ENCODE results near the gene EMC8. TPM values are rescaled to one million over a fixed set of nuclear protein-coding genes. Genes with fewer than 3 reads are reported as not detected.
"Not testable (repeated sequence)": the region's sequence is repeated elsewhere in the genome, so short reads cannot be mapped to it uniquely, and the experiment has no call there.

Gene EMC8
- polyA plus RNA-seq, 1 of the 3 experiments (the other 2 are of a cell fraction) = 45.9 TPM

DNA sequence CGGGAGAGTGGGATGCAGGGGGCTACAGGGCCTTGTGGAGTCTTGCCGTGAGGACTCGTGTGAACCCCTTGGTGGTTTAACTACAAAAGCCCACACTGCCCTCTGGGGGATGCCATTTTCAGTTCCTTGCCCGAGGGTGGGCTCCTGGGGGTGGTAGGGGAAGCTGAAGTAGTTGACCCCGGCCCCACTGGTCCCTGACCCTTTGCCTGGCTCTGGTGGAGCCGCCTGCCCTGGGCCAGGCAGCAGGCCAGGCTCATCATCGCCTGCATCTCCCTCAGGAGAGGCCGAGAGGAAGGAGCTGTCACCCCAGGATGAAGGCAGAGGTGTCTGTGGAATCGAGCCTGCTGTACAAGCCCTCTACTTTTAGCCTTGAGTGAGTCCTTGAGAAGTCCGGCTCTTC is 10.3 kb upstream of the EMC8 start:
- Histone ChIP-seq H3K79me2 (ENCODE audit: insufficient read depth) (no peaks in the 10 kb centered on the region), H3F3A (replicated peaks; ENCODE audit: insufficient read depth) (no peaks in the 10 kb centered on the region), H3K9me3 (no peaks in the 10 kb centered on the region), H3K27me3 (ENCODE audit: insufficient read depth) (peaks cover 32% of the 10 kb centered on the region), H3K9ac (no peak overlapping the region), H3K27ac (ENCODE audit: low read depth in 2 of 2, low read length in 1 of 2) (no peak overlapping the region), H3K36me3 (replicated peaks in 1 of 2; ENCODE audit: control insufficient read depth in 1 of 2, insufficient read depth in 2 of 2, low read length in 1 of 2) (peaks cover 8 to 25% of the 10 kb centered on the region in 2 experiments), H3K4me1 (ENCODE audit: control insufficient read depth in 1 of 2, insufficient read depth in 2 of 2, low read depth in 1 of 2, low read length in 1 of 2) (no peaks in the 10 kb centered on the region), H4K20me1 (ENCODE audit: insufficient read depth) (0 out of 2 replicates have a peak, but pooled peaks cover under 1% of the 10 kb centered on the region), H3K4me3 (ENCODE audit: low read depth in 2 of 2, low read length in 1 of 2) (no peak overlapping the region), H3K4me2 (no peak overlapping the region), H3K9me2 (no peaks in the 10 kb centered on the region), H2AFZ (ENCODE audit: low read depth) (no peak overlapping the region)
- CTCF ChIA-PET = interaction anchor here (1.2 to 3.7 kb wide), 4 partner anchors 10 to 206 kb away, joined by 4 to 32 read pairs (median 9); no protein-coding TSS in a partner anchor
- TF ChIP-seq FOXJ3 (CRISPR knock-in tag; IDR thresholded peaks at IDR 0.05) (no peak), GABPA (IDR thresholded peaks at IDR 0.05; ENCODE audit: low read depth) (no peak), MEF2A (IDR thresholded peaks at IDR 0.05; ENCODE audit: borderline replicate concordance, low read depth) (no peak), CHD2 (IDR thresholded peaks at IDR 0.05; ENCODE audit: low read length, partially characterized antibody) (no peak), FOXM1 (IDR thresholded peaks at IDR 0.05; ENCODE audit: low read depth) (no peak), NRF1 (IDR thresholded peaks at IDR 0.05; ENCODE audit: low read depth, low read length) (no peak), REST (IDR thresholded peaks at IDR 0.05; ENCODE audit: low read depth, low read length) (no peak), FOSL2 (IDR thresholded peaks at IDR 0.05; ENCODE audit: borderline replicate concordance, low read depth) (no peak)
- POLR2A ChIA-PET = no interaction called here
- 72% methylated on average over 7 of the region's 10 CpGs for WGBS (ENCODE audit: low lambda C conversion rate)
- DNase-seq = no peak

DNA sequence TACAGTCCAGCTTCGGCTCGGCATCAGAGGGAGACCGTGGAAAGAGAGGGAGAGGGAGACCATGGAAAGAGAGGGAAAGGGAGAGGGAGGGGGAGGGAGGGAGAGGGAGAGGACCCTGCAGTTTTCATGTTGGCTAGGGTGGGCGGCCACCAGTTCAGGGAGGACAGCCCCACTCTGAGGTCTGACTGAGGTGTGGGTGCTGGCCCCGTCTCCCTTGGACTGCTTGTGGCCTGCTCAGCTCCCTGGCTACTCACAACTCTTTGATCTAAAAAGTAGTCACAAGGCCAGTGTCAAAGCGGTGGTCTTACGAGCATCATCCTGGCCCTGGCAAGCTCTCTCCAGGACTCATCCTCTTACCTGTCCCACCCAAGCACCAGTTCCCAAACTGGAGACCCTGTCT is 9.6 kb upstream of the EMC8 start:
- no peak for DNase-seq
- H3K4me3 ChIP-seq (ENCODE audit: low read depth in 2 of 2, low read length in 1 of 2) = no peak overlapping the region
- H3K9me3 ChIP-seq = no peaks in the 10 kb centered on the region
- TF ChIP-seq POLR2AphosphoS5 (IDR thresholded peaks at IDR 0.05; ENCODE audit: low read depth, low read length) = no peak
- TF ChIP-seq TAF1 (IDR thresholded peaks at IDR 0.05; ENCODE audit: borderline replicate concordance, low read depth, low read length) = no peak
- TF ChIP-seq ZBTB33 (IDR thresholded peaks at IDR 0.05; ENCODE audit: borderline replicate concordance, low read depth) = no peak
- no peak for TF ChIP-seq RXRA (IDR thresholded peaks at IDR 0.05; ENCODE audit: borderline replicate concordance, low read depth)
- no peak for TF ChIP-seq FOXJ3 (CRISPR knock-in tag; IDR thresholded peaks at IDR 0.05)
- no peak for TF ChIP-seq TEAD4 (IDR thresholded peaks at IDR 0.05; ENCODE audit: borderline replicate concordance, insufficient read depth)
- H3K4me2 ChIP-seq = no peak overlapping the region
- 0 out of 2 replicates have a peak, but pooled peaks cover 2% of the 10 kb centered on the region for H4K20me1 ChIP-seq (ENCODE audit: insufficient read depth)
- no peaks in the 10 kb centered on the region for H3K4me1 ChIP-seq (ENCODE audit: control insufficient read depth in 1 of 2, insufficient read depth in 2 of 2, low read depth in 1 of 2, low read length in 1 of 2)
- no peak overlapping the region for H3K9ac ChIP-seq
- no peak overlapping the region for H3K27ac ChIP-seq (ENCODE audit: low read depth in 2 of 2, low read length in 1 of 2)
- H3K9me2 ChIP-seq = no peaks in the 10 kb centered on the region
- 95% methylated on average over 6 of the region's 7 CpGs for WGBS (ENCODE audit: low lambda C conversion rate)
- H2AFZ ChIP-seq (ENCODE audit: low read depth) = no peak overlapping the region
- CTCF ChIA-PET = interaction anchor here (1.2 kb wide), 1 partner anchor 12 kb away, joined by 4 read pairs; no protein-coding TSS in a partner anchor
- peaks cover 25% of the 10 kb centered on the region for H3K27me3 ChIP-seq (ENCODE audit: insufficient read depth)
- POLR2A ChIA-PET = no interaction called here
- no peaks in the 10 kb centered on the region for H3K79me2 ChIP-seq (ENCODE audit: insufficient read depth)
- H3K36me3 ChIP-seq (replicated peaks in 1 of 2; ENCODE audit: control insufficient read depth in 1 of 2, insufficient read depth in 2 of 2, low read length in 1 of 2) = peaks cover 11 to 29% of the 10 kb centered on the region in 2 experiments
- H3F3A ChIP-seq (replicated peaks; ENCODE audit: insufficient read depth) = no peaks in the 10 kb centered on the region

DNA sequence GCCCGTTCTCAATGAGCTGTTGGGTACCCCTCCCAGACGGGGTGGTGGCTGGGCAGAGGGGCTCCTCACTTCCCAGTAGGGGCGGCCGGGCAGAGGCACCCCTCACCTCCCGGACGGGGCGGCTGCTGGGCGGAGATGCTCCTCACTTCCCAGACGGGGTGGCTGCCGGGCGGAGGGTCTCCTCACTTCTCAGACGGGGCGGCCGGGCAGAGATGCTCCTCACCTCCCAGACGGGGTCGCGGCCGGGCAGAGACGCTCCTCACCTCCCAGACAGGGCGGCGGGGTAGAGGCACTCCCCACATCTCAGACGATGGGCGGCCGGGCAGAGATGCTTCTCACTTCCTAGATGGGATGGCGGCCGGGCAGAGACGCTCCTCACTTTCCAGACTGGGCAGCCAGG is 8.8 kb upstream of the EMC8 start:
- H3K4me2 ChIP-seq; H3K4me3 ChIP-seq (ENCODE audit: low read depth in 2 of 2, low read length in 1 of 2); H3K4me1 ChIP-seq (ENCODE audit: control insufficient read depth in 1 of 2, insufficient read depth in 2 of 2, low read depth in 1 of 2, low read length in 1 of 2); H3K79me2 ChIP-seq (ENCODE audit: insufficient read depth); H4K20me1 ChIP-seq (ENCODE audit: insufficient read depth); H3K9ac ChIP-seq; CTCF ChIA-PET; H3K9me3 ChIP-seq; POLR2A ChIA-PET; H2AFZ ChIP-seq (ENCODE audit: low read depth); DNase-seq; H3K27ac ChIP-seq (ENCODE audit: low read depth in 2 of 2, low read length in 1 of 2); H3F3A ChIP-seq (replicated peaks; ENCODE audit: insufficient read depth); H3K9me2 ChIP-seq: not testable (repeated sequence)
- H3K36me3 ChIP-seq (replicated peaks in 1 of 2; ENCODE audit: control insufficient read depth in 1 of 2, insufficient read depth in 2 of 2, low read length in 1 of 2) = peaks cover 15 to 37% of the 10 kb centered on the region in 2 experiments
- H3K27me3 ChIP-seq (ENCODE audit: insufficient read depth) = peaks cover 16% of the 10 kb centered on the region; the same call in 1 of the 2 replicates
- 95% methylated on average over 2 of the region's 27 CpGs for WGBS (ENCODE audit: low lambda C conversion rate)
